ENCODE measurements around the gene TRIO. TPM values are rescaled to one million over a fixed set of nuclear protein-coding genes. Genes with fewer than 3 reads are reported as not detected.

The TRIO gene
- total RNA-seq, 1 experiment from 2014 or later, result 68.4 TPM

DNA sequence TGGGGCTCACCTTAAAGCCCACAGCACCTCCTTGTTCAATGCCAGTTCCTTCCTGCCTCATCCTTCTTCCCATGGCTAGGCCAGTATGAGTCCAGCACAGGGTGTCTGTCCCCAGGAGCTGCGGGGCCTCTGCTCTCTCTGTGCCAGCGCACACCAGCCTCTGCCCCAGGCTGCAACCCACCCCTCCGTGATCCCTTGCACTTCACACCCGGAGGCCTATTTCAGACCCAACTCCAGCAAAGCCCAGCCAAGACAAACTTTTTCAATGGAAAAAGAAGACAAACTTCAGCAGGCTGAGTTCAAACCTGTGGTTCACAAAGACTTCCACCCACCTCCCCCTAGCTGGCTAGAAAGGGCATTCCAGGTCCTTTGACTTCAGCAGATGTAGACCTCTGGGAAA lies 382.3 kb downstream of the TRIO start:
- Histone ChIP-seq H3K4me3 (replicated peaks in 1 of 2; ENCODE audit: low read depth in 1 of 2, low read length in 2 of 2) (no peak overlapping the region), H3K9me2 (ENCODE audit: insufficient read depth) (no peaks in the 10 kb centered on the region), H3K79me2 (ENCODE audit: insufficient read depth, low read length) (no peaks in the 10 kb centered on the region), H4K20me1 (ENCODE audit: insufficient read depth) (no peaks in the 10 kb centered on the region), H3K4me1 (ENCODE audit: control insufficient read depth in 1 of 2, insufficient read depth in 2 of 2, low read length in 2 of 2) (no peaks in the 10 kb centered on the region), H2AFZ (ENCODE audit: low read depth, low read length, poor library complexity, severe bottlenecking) (no peak overlapping the region), H3K27me3 (ENCODE audit: insufficient read depth, low read length) (no peaks in the 10 kb centered on the region), H3K9me3 (ENCODE audit: control insufficient read depth in 1 of 2, insufficient read depth in 1 of 2, low read depth in 1 of 2, low read length in 2 of 2) (no peaks in the 10 kb centered on the region), H3K36me3 (ENCODE audit: control insufficient read depth in 1 of 2, insufficient read depth in 2 of 2, low read length in 2 of 2) (no peaks in the 10 kb centered on the region), H3K9ac (ENCODE audit: low read length) (no peak overlapping the region), H3K27ac (ENCODE audit: low read depth, low read length) (no peak overlapping the region), H3K4me2 (ENCODE audit: low read length) (no peak overlapping the region)
- intact Hi-C loops (cut with micrococcal nuclease), result no loop called here
- DNase-seq (ENCODE audit: low read depth, low spot score), result no peak
- CTCF ChIA-PET, result no interaction called here
- ATAC-seq, result no peak
- BruUV-seq (replicated peaks), result no TSS peak
- RAD21 ChIA-PET (ENCODE audit: low non-redundant PET in 1 of 2, low total read pairs in 2 of 2, uncharacterized antibody in 2 of 2, unreplicated experiment in 2 of 2), result no interaction called here
- TF ChIP-seq ZNF274 (IDR thresholded peaks at IDR 0.05; ENCODE audit: low read depth, low read length) (no peak), CBX3 (IDR thresholded peaks at IDR 0.05; ENCODE audit: low read depth) (no peak), ELF1 (IDR thresholded peaks at IDR 0.05; ENCODE audit: borderline replicate concordance, low read depth) (no peak), EZH2phosphoT487 (IDR thresholded peaks at IDR 0.05; ENCODE audit: borderline replicate concordance) (no peak), SIN3A (IDR thresholded peaks at IDR 0.05; ENCODE audit: low read depth) (no peak), CEBPB (IDR thresholded peaks at IDR 0.05; ENCODE audit: low read depth) (no peak), YY1 (IDR thresholded peaks at IDR 0.05; ENCODE audit: extremely low read depth, insufficient replicate concordance, low read depth, low read length) (no peak), POLR2AphosphoS5 (IDR thresholded peaks at IDR 0.05; ENCODE audit: low read depth, low read length) (no peak), JUND (IDR thresholded peaks at IDR 0.05) (no peak), SP1 (IDR thresholded peaks at IDR 0.05; ENCODE audit: low read depth) (no peak), EGR1 (IDR thresholded peaks at IDR 0.05; ENCODE audit: low read depth) (no peak), ZFX (IDR thresholded peaks at IDR 0.05) (no peak), POLR2A (IDR thresholded peaks at IDR 0.05; ENCODE audit: borderline replicate concordance, extremely low read depth, insufficient read depth, insufficient read length) (no peak)
- TF ChIP-seq, protein P1, sequence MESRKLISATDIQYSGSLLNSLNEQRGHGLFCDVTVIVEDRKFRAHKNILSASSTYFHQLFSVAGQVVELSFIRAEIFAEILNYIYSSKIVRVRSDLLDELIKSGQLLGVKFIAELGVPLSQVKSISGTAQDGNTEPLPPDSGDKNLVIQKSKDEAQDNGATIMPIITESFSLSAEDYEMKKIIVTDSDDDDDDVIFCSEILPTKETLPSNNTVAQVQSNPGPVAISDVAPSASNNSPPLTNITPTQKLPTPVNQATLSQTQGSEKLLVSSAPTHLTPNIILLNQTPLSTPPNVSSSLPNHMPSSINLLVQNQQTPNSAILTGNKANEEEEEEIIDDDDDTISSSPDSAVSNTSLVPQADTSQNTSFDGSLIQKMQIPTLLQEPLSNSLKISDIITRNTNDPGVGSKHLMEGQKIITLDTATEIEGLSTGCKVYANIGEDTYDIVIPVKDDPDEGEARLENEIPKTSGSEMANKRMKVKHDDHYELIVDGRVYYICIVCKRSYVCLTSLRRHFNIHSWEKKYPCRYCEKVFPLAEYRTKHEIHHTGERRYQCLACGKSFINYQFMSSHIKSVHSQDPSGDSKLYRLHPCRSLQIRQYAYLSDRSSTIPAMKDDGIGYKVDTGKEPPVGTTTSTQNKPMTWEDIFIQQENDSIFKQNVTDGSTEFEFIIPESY (IDR thresholded peaks at IDR 0.05; ENCODE audit: extremely low read depth, insufficient replicate concordance, low read length), result no peak
- TF ChIP-seq, protein P2, sequence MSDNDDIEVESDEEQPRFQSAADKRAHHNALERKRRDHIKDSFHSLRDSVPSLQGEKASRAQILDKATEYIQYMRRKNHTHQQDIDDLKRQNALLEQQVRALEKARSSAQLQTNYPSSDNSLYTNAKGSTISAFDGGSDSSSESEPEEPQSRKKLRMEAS (IDR thresholded peaks at IDR 0.05), result no peak
- TF ChIP-seq, protein P3, sequence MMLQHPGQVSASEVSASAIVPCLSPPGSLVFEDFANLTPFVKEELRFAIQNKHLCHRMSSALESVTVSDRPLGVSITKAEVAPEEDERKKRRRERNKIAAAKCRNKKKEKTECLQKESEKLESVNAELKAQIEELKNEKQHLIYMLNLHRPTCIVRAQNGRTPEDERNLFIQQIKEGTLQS (IDR thresholded peaks at IDR 0.05), result no peak
- POLR2A ChIA-PET, result no interaction called here

Measured in HCT116 (cell line).